Astrocyte (in vitro differentiated cells and primary cell): ENCODE measurements around the gene GBGT1. TPM values are rescaled to one million over a fixed set of nuclear protein-coding genes. Genes with fewer than 3 reads are reported as not detected.

Experiments
- DNase-seq: peaks from one replicate; pipeline ENCODE4 v3.0.0-alpha.2; 2010; ENCODE audit warnings: low read depth
- FAIRE-seq: peaks from 2 replicates; lab custom pipeline; 2011; peaks lifted over from hg19 to GRCh38; lab: Jason Lieb, UNC
- H2AFZ ChIP-seq: 2 replicates; pipeline ENCODE4 v1.6.0; 2012; ENCODE audit warnings: low read depth, low read length, inconsistent platforms
- H3K27ac ChIP-seq: 2 replicates; pipeline ENCODE4 v1.5.1; 2011; ENCODE audit warnings: low read depth, low read length, inconsistent platforms
- H3K27me3 ChIP-seq: 2 replicates; pipeline ENCODE4 v1.6.0; 2011; ENCODE audit warnings: low read length, inconsistent platforms; ENCODE audit not compliant: insufficient read depth
- H3K36me3 ChIP-seq: 2 replicates; pipeline ENCODE4 v1.5.1; 2011; ENCODE audit warnings: low read length, inconsistent platforms; ENCODE audit not compliant: insufficient read depth
- H3K4me1 ChIP-seq: 2 replicates; pipeline ENCODE4 v1.5.1; 2011; ENCODE audit warnings: low read length, inconsistent platforms; ENCODE audit not compliant: insufficient read depth
- H3K4me2 ChIP-seq: 2 replicates; pipeline ENCODE4 v1.6.0; 2012; ENCODE audit warnings: low read length, inconsistent platforms
- H3K4me3 ChIP-seq: 2 replicates; pipeline ENCODE4 v1.5.1; 2011; ENCODE audit warnings: low read depth, mild to moderate bottlenecking, low read length, inconsistent platforms; ENCODE audit not compliant: insufficient read depth
- H3K79me2 ChIP-seq: 2 replicates; pipeline ENCODE4 v1.6.0; 2012; ENCODE audit warnings: mild to moderate bottlenecking, low read length, inconsistent platforms; ENCODE audit not compliant: insufficient read depth
- H3K9ac ChIP-seq: 2 replicates; pipeline ENCODE4 v1.6.0; 2012; ENCODE audit warnings: mild to moderate bottlenecking, low read length, inconsistent platforms
- H3K9me3 ChIP-seq: 2 replicates; pipeline ENCODE4 v1.5.1; 2012; ENCODE audit warnings: low read depth, mild to moderate bottlenecking, low read length, inconsistent platforms; ENCODE audit not compliant: insufficient read depth
- H4K20me1 ChIP-seq: 2 replicates; pipeline ENCODE4 v1.6.0; 2012; ENCODE audit warnings: low read length, inconsistent platforms; ENCODE audit not compliant: insufficient read depth
- H3K27ac Mint-ChIP-seq: one replicate; pipeline ENCODE4 v1.8.0; 2021; ENCODE audit warnings: mild to moderate bottlenecking, mixed read lengths; ENCODE audit not compliant: unreplicated experiment
- H3K27me3 Mint-ChIP-seq: one replicate; pipeline ENCODE4 v1.8.0; 2021; ENCODE audit warnings: low read depth, mixed read lengths; ENCODE audit not compliant: unreplicated experiment
- H3K36me3 Mint-ChIP-seq: one replicate; pipeline ENCODE4 v1.8.0; 2021; ENCODE audit warnings: low read depth, mixed read lengths; ENCODE audit not compliant: unreplicated experiment
- H3K4me1 Mint-ChIP-seq: one replicate; pipeline ENCODE4 v1.8.0; 2021; ENCODE audit warnings: low read depth, mixed read lengths; ENCODE audit not compliant: unreplicated experiment
- H3K4me3 Mint-ChIP-seq: one replicate; pipeline ENCODE4 v1.8.0; 2021; ENCODE audit warnings: mild to moderate bottlenecking, moderate library complexity, mixed read lengths; ENCODE audit not compliant: unreplicated experiment
- H3K9me3 Mint-ChIP-seq: one replicate; pipeline ENCODE4 v1.8.0; 2021; ENCODE audit warnings: mild to moderate bottlenecking, mixed read lengths; ENCODE audit not compliant: unreplicated experiment
- CTCF ChIP-seq: IDR thresholded peaks from 2 replicates; pipeline ENCODE4 v1.5.1; 2011; ENCODE audit warnings: low read depth, mild to moderate bottlenecking, inconsistent platforms, low read length, moderate library complexity; ENCODE audit not compliant: insufficient read depth
- EZH2 ChIP-seq: IDR thresholded peaks from 2 replicates; pipeline ENCODE4 v1.6.1; 2012; ENCODE audit warnings: mild to moderate bottlenecking, low read length, inconsistent platforms; ENCODE audit not compliant: insufficient read depth
- total RNA-seq: library from RNA; stranded (reverse); gene quantifications from 2 replicates; pipeline ENCODE4 v1.2.1, GENCODE V29; 2021

The GBGT1 gene
- total RNA-seq, 1 donor from 2014 or later: 8.5 TPM

- Mint-ChIP-seq H3K27ac (no peak overlapping the region), H3K27me3 (peaks cover 34% of the 10 kb centered on the region), H3K4me1 (peaks cover 5% of the 10 kb centered on the region), H3K4me3 (no peak overlapping the region), H3K9me3 (peaks cover 3% of the 10 kb centered on the region), H3K36me3 (no peaks in the 10 kb centered on the region)
- H3K9ac ChIP-seq: no peak overlapping the region
- no peaks in the 10 kb centered on the region for H3K9me3 ChIP-seq
- TF ChIP-seq CTCF (no peak), EZH2 (no peak)
- no peak overlapping the region for H3K27ac ChIP-seq
- H4K20me1 ChIP-seq: no peaks in the 10 kb centered on the region
- H3K4me3 ChIP-seq: no peak overlapping the region
- DNase-seq (no peak), FAIRE-seq (no peak)
- no peaks in the 10 kb centered on the region for H3K4me1 ChIP-seq
- no peaks in the 10 kb centered on the region for H3K79me2 ChIP-seq
- H2AFZ ChIP-seq: no peak overlapping the region
- H3K36me3 ChIP-seq: no peaks in the 10 kb centered on the region
- H3K4me2 ChIP-seq: no peak overlapping the region
- H3K27me3 ChIP-seq: peaks cover 30% of the 10 kb centered on the region
Measured at GRCh38 chr9:133188843-133189180, 25.1 kb upstream of the GBGT1 start.

- TF ChIP-seq CTCF: peak; percentile 3
- no peak for TF ChIP-seq EZH2
- FAIRE-seq (no peak), DNase-seq (no peak)
- Histone ChIP-seq H2AFZ (no peak overlapping the region), H3K4me3 (no peak overlapping the region), H3K9me3 (no peaks in the 10 kb centered on the region), H3K36me3 (no peaks in the 10 kb centered on the region), H3K79me2 (no peaks in the 10 kb centered on the region), H3K4me1 (no peaks in the 10 kb centered on the region), H3K27me3 (peaks cover 33% of the 10 kb centered on the region), H3K9ac (no peak overlapping the region), H4K20me1 (no peaks in the 10 kb centered on the region), H3K4me2 (no peak overlapping the region), H3K27ac (no peak overlapping the region)
- H3K36me3 Mint-ChIP-seq: no peaks in the 10 kb centered on the region
- H3K4me1 Mint-ChIP-seq: peaks cover 5% of the 10 kb centered on the region
- no peak overlapping the region for H3K4me3 Mint-ChIP-seq
- peaks cover 3% of the 10 kb centered on the region for H3K9me3 Mint-ChIP-seq
- H3K27ac Mint-ChIP-seq: no peak overlapping the region
- peaks cover 33% of the 10 kb centered on the region for H3K27me3 Mint-ChIP-seq
Measured at GRCh38 chr9:133188006-133188842, 24.5 kb upstream of the GBGT1 start.

GRCh38 chr9:133187561-133188005 lies 23.9 kb upstream of the GBGT1 start:
- no peak overlapping the region for H3K4me2 ChIP-seq
- Mint-ChIP-seq H3K9me3 (peaks cover 3% of the 10 kb centered on the region), H3K36me3 (no peaks in the 10 kb centered on the region), H3K4me3 (no peak overlapping the region), H3K4me1 (peaks cover 5% of the 10 kb centered on the region), H3K27me3 (peaks cover 38% of the 10 kb centered on the region), H3K27ac (no peak overlapping the region)
- no peak for FAIRE-seq
- no peaks in the 10 kb centered on the region for H3K79me2 ChIP-seq
- no peaks in the 10 kb centered on the region for H3K36me3 ChIP-seq
- no peak for DNase-seq
- H3K9me3 ChIP-seq: no peaks in the 10 kb centered on the region
- no peak overlapping the region for H2AFZ ChIP-seq
- no peak overlapping the region for H3K4me3 ChIP-seq
- no peak overlapping the region for H3K9ac ChIP-seq
- H3K27me3 ChIP-seq: peaks cover 35% of the 10 kb centered on the region
- no peaks in the 10 kb centered on the region for H4K20me1 ChIP-seq
- H3K4me1 ChIP-seq: no peaks in the 10 kb centered on the region
- no peak overlapping the region for H3K27ac ChIP-seq
- no peak for TF ChIP-seq EZH2
